ENCODE results near the gene COL28A1.

The COL28A1 gene

DNA sequence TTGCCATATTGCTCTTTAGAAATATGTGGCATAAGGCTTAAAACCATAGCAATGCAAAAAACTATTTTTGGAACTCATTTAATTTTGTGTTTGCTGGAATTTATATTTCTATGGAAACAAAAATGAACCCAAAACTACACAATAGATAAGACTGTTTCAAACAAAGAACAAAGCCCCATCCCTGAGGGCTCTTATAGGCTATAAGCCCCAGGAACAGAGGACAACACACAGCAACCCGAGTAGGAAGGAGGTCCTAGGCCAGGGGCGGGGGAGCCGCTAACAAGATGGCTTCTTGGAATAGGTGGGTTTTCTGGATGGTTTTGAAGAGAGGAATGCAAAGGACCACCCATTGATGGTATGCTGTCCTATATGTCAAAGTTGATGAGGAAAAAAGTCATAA lies 8.6 kb downstream of the COL28A1 start:
- TF ChIP-seq, protein P1, sequence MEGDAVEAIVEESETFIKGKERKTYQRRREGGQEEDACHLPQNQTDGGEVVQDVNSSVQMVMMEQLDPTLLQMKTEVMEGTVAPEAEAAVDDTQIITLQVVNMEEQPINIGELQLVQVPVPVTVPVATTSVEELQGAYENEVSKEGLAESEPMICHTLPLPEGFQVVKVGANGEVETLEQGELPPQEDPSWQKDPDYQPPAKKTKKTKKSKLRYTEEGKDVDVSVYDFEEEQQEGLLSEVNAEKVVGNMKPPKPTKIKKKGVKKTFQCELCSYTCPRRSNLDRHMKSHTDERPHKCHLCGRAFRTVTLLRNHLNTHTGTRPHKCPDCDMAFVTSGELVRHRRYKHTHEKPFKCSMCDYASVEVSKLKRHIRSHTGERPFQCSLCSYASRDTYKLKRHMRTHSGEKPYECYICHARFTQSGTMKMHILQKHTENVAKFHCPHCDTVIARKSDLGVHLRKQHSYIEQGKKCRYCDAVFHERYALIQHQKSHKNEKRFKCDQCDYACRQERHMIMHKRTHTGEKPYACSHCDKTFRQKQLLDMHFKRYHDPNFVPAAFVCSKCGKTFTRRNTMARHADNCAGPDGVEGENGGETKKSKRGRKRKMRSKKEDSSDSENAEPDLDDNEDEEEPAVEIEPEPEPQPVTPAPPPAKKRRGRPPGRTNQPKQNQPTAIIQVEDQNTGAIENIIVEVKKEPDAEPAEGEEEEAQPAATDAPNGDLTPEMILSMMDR (IDR thresholded peaks at IDR 0.05): no peak

DNA sequence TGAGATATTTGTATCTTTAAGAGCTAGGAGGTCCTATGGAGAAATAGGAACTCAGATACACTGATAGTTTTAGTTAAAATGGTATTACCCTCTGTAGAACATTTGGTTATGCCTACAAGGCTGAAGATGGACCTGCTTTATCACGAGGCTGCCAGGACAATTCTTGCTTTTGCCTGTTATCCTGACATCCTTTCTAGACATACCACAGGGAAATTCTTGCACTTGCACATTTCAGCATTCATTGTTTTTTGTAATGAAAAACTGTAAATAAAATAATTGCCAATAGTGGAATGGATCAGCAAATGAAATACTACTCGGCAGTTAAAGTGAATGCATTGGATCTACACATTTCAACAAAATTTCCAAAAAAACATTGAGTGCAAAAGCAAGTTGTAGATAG lies 9.7 kb downstream of the COL28A1 start:
- TF ChIP-seq, protein P1 (IDR thresholded peaks at IDR 0.05): no peak

DNA sequence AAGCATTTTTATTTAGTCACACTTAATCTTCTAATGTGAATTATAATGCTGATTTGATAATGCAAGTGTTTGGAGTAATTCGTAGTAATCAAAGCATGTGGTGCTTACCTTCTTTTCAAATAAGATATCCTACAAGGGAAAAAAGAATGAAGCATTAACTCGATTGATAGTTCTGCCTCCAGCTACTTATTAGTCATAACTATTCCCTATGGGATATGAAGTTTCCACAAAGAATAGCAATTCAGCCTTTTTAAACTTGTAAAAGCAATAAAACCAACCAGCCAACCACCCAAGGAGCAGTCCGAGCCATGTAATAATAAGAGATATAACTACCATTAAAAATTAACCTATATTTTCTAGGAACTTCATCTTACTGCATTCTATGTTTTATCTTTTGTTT lies 11.6 kb downstream of the COL28A1 start:
- TF ChIP-seq, protein P1 (IDR thresholded peaks at IDR 0.05): no peak

DNA sequence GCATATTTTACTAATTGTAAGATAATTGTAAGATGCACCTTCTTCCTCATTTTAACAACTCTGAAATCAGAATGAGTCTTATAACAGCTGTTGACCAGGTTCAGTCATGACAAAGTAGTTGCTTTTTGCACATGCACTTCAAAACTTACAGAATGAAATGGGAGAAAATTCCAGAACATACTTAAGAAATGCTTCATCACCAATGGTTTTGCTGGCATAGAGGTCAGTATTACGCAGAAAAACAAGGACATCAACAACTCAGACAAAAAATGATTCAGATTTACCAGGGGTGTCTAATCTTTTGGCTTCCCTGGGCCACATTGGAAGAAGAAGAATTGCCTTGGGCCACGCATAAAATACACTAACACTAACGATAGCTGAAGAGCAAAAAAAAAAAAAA lies 13.3 kb downstream of the COL28A1 start:
- TF ChIP-seq, protein P1 (IDR thresholded peaks at IDR 0.05): no peak

DNA sequence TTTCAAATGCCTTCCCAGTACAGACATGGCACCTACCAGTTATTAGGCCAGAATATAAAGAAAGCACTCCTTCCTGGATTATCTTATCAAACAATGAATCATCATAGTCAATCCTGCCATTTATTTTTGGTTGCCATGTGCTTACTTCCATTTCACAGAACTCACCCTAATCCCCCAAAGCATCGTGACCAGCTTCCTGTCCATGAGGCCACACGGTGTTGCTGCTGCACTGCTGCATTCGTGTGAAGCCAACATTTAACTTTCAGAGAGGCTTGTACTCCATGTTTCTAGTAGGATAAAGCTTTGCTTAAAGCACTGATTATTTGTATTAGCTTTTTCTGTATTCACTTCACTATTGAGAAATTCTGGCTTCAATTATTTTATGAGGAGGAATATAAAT lies 14.4 kb downstream of the COL28A1 start:
- TF ChIP-seq, protein P1 (IDR thresholded peaks at IDR 0.05): no peak

DNA sequence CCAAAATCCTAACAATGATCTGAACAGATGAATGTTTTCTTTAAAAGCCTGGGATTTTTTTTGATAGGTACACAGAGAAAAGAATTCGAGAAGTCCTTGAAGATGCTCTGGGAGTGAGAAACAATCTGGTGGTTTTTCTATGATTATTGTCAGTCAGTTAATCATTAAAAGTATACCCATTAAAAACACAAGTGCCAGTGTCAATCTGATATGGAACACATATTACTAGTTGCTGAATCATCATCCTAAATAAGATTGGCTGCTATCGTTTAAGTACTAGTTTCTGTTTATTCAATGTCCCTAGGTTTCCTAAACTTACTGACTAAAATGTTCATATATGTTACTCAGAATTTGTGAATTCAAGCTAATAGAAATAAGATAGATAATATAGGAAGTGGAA lies 16.1 kb downstream of the COL28A1 start:
- TF ChIP-seq, protein P1 (IDR thresholded peaks at IDR 0.05): no peak

DNA sequence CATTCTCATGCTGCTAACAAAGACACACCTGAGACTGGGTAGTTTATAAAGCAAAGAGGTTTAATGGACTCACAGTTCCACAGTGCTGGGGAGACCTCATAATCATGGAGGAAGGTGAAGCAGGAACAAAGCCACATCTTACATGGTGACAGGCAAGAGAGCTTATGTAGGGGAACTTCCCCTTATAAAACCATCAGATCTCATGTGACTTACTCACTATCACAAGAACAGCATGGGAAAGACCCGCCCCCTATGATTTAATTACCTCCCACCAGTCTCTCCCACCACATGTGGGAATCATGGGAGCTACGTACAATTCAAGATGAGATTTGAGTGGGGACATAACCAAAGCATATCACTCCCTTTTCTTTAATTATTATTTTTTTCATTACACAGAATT lies 16.6 kb downstream of the COL28A1 start:
- TF ChIP-seq, protein P1 (IDR thresholded peaks at IDR 0.05): no peak

DNA sequence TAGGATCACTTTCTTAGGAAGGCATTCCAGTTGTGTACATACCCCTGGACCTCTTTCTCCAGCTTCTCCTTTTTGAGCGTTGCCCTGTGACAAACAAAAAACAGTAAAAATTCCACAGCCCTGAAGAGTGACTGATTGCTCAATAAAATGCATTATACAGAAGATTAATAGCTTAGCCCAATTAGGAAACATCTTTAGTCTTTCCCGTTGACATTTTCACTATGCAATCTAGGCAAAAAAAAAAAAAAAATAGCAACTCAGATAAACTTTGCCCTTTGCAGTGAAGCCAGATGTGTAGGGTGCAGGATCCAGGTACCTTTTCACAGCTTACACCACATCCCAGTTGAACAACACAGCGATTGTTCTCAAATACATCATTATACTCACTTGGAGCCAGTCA lies 17.9 kb downstream of the COL28A1 start:
- TF ChIP-seq, protein P1 (IDR thresholded peaks at IDR 0.05): no peak
